ENCODE results near the gene NHLH2. TPM values are rescaled to one million over a fixed set of nuclear protein-coding genes. Genes with fewer than 3 reads are reported as not detected.

The NHLH2 gene
- polyA plus RNA-seq, 1 donor from 2014 or later, result 0.31 TPM

- Histone ChIP-seq H3K27me3 (ENCODE audit: insufficient read depth, low read depth, low read length) (no peaks in the 10 kb centered on the region), H3F3A (ENCODE audit: insufficient read depth, low read length, poor library complexity, severe bottlenecking) (no peaks in the 10 kb centered on the region), H3K36me3 (ENCODE audit: insufficient read depth, low read length) (no peaks in the 10 kb centered on the region), H3K9me3 (ENCODE audit: low read length) (no peaks in the 10 kb centered on the region), H3K9ac (ENCODE audit: low read length) (no peak overlapping the region), H3K4me2 (ENCODE audit: low read length) (no peak overlapping the region), H3K79me2 (replicated peaks; ENCODE audit: insufficient read depth, low read length) (no peaks in the 10 kb centered on the region), H3K4me3 (ENCODE audit: low read length) (no peak overlapping the region), H2AFZ (ENCODE audit: low read depth, low read length) (no peak overlapping the region), H4K20me1 (ENCODE audit: insufficient read depth) (no peaks in the 10 kb centered on the region), H3K27ac (ENCODE audit: low read length) (no peak overlapping the region), H3K9me2 (ENCODE audit: insufficient read depth, low read length) (no peaks in the 10 kb centered on the region)
- TF ChIP-seq TAF1 (IDR thresholded peaks at IDR 0.05; ENCODE audit: low read depth) (no peak), POLR2AphosphoS5 (IDR thresholded peaks at IDR 0.05) (no peak), MXI1 (conservative IDR thresholded peaks at IDR 0.05; ENCODE audit: poor library complexity, severe bottlenecking) (no peak)
- TF ChIP-seq, protein P1, sequence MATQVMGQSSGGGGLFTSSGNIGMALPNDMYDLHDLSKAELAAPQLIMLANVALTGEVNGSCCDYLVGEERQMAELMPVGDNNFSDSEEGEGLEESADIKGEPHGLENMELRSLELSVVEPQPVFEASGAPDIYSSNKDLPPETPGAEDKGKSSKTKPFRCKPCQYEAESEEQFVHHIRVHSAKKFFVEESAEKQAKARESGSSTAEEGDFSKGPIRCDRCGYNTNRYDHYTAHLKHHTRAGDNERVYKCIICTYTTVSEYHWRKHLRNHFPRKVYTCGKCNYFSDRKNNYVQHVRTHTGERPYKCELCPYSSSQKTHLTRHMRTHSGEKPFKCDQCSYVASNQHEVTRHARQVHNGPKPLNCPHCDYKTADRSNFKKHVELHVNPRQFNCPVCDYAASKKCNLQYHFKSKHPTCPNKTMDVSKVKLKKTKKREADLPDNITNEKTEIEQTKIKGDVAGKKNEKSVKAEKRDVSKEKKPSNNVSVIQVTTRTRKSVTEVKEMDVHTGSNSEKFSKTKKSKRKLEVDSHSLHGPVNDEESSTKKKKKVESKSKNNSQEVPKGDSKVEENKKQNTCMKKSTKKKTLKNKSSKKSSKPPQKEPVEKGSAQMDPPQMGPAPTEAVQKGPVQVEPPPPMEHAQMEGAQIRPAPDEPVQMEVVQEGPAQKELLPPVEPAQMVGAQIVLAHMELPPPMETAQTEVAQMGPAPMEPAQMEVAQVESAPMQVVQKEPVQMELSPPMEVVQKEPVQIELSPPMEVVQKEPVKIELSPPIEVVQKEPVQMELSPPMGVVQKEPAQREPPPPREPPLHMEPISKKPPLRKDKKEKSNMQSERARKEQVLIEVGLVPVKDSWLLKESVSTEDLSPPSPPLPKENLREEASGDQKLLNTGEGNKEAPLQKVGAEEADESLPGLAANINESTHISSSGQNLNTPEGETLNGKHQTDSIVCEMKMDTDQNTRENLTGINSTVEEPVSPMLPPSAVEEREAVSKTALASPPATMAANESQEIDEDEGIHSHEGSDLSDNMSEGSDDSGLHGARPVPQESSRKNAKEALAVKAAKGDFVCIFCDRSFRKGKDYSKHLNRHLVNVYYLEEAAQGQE (IDR thresholded peaks at IDR 0.05; ENCODE audit: borderline replicate concordance), result no peak
Measured at GRCh38 chr1:115796036-115796435, 44.9 kb downstream of the NHLH2 start.

DNA sequence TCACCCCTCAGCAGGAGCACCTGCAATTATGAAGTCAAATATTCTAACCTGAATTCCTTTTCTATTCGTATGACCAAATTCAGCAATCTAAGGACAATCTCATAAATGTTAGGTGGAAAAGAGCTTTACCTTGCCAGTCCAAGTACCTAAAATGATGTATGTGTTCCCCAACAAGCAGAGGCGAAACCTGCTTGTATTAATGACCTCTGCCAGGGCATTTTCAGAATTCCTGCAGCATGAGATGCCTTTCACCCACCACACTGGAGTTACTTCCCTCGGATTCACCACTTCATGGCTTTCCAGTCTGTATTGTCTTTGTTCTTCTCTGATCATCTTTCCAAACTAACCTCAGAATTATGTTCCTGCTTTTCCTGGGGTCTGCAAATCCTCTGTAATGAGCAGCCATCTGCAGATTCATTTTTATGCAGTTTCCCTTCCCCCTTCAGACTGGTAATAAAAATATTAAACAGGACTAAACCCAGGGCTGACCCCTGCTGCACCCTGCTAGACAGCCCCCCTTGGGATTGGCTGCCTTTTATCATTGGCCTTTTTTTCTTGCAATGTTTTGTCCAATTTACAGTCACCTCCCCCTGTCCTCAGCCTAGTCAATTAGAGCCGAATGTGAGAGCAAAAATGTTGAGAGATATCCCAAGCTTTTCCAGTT is 45.8 kb downstream of the NHLH2 start:
- no peak overlapping the region for H3K9ac ChIP-seq (ENCODE audit: low read length)
- H3K9me2 ChIP-seq (ENCODE audit: insufficient read depth, low read length), result no peaks in the 10 kb centered on the region
- no peak overlapping the region for H2AFZ ChIP-seq (ENCODE audit: low read depth, low read length)
- no peaks in the 10 kb centered on the region for H3K36me3 ChIP-seq (ENCODE audit: insufficient read depth, low read length)
- no peaks in the 10 kb centered on the region for H4K20me1 ChIP-seq (ENCODE audit: insufficient read depth)
- no peak overlapping the region for H3K4me2 ChIP-seq (ENCODE audit: low read length)
- no peaks in the 10 kb centered on the region for H3K27me3 ChIP-seq (ENCODE audit: insufficient read depth, low read depth, low read length)
- H3K27ac ChIP-seq (ENCODE audit: low read length), result no peak overlapping the region
- H3K4me3 ChIP-seq (ENCODE audit: low read length), result no peak overlapping the region
- TF ChIP-seq RAD21 (conservative IDR thresholded peaks at IDR 0.05) (no peak), CTCF (IDR thresholded peaks at IDR 0.05; ENCODE audit: poor library complexity, severe bottlenecking) (no peak), POLR2AphosphoS5 (IDR thresholded peaks at IDR 0.05) (no peak), MXI1 (conservative IDR thresholded peaks at IDR 0.05; ENCODE audit: poor library complexity, severe bottlenecking) (no peak)
- TF ChIP-seq, protein P1 (IDR thresholded peaks at IDR 0.05; ENCODE audit: borderline replicate concordance), result no peak
- no peaks in the 10 kb centered on the region for H3K79me2 ChIP-seq (replicated peaks; ENCODE audit: insufficient read depth, low read length)
- H3K9me3 ChIP-seq (ENCODE audit: low read length), result no peaks in the 10 kb centered on the region
- H3F3A ChIP-seq (ENCODE audit: insufficient read depth, low read length, poor library complexity, severe bottlenecking), result no peaks in the 10 kb centered on the region

Data from neural cell (in vitro differentiated cells).